ENCODE data around the gene RARRES2. TPM values are rescaled to one million over a fixed set of nuclear protein-coding genes. Genes with fewer than 3 reads are reported as not detected.
A peak's percentile ranks its signal among the peaks of the same experiment; 100 is the strongest.

Gene RARRES2
- total RNA-seq, 1 experiment from 2014 or later = not detected

- CTCF ChIA-PET = no interaction called here
These were observed 33.0 kb upstream of the RARRES2 start for GRCh38 chr7:150374472-150374871.

GRCh38 chr7:150374026-150374425 lies 32.6 kb upstream of the RARRES2 start:
- POLR2A ChIA-PET (ENCODE audit: unreplicated experiment) = no interaction called here
- Histone ChIP-seq H3K9me2 (ENCODE audit: insufficient read depth) (no peaks in the 10 kb centered on the region), H3K79me2 (ENCODE audit: low read depth) (peaks cover 53% of the 10 kb centered on the region), H3F3A (ENCODE audit: insufficient read depth, low read depth) (peaks cover 59% of the 10 kb centered on the region), H3K4me3 (no peak overlapping the region), H3K4me1 (replicated peaks; ENCODE audit: insufficient read depth) (peaks cover 31% of the 10 kb centered on the region), H3K9me3 (ENCODE audit: insufficient read depth, low read depth) (no peaks in the 10 kb centered on the region), H3K27ac (no peak overlapping the region), H3K4me2 (no peak overlapping the region), H3K27me3 (ENCODE audit: insufficient read depth, low read depth) (no peaks in the 10 kb centered on the region), H2AFZ (no peak overlapping the region), H4K20me1 (ENCODE audit: insufficient read depth) (peaks cover 34% of the 10 kb centered on the region), H3K36me3 (ENCODE audit: low read depth) (peaks cover 23% of the 10 kb centered on the region)
- CTCF ChIA-PET = no interaction called here
- TF ChIP-seq EZH2 (IDR thresholded peaks at IDR 0.05; ENCODE audit: low read depth) (no peak), CTCF (conservative IDR thresholded peaks at IDR 0.05) (no peak)
- intact Hi-C loops (cut with micrococcal nuclease; ENCODE audit: unreplicated experiment) = no loop called here
- DNase-seq = no peak
- BruUV-seq (replicated peaks) = no TSS peak

More at GRCh38 chr7:150374472-150374871, 33.0 kb upstream of the RARRES2 start:
- no peak for DNase-seq
- H3K27me3 ChIP-seq (ENCODE audit: insufficient read depth, low read depth) = no peaks in the 10 kb centered on the region
- peaks cover 31% of the 10 kb centered on the region for H3K4me1 ChIP-seq (replicated peaks; ENCODE audit: insufficient read depth)
- TF ChIP-seq EZH2 (IDR thresholded peaks at IDR 0.05; ENCODE audit: low read depth) = no peak
- no peak for TF ChIP-seq CTCF (conservative IDR thresholded peaks at IDR 0.05)
- BruUV-seq (replicated peaks) = no TSS peak
- no peak overlapping the region for H3K4me2 ChIP-seq
- no peak overlapping the region for H2AFZ ChIP-seq
- peaks cover 23% of the 10 kb centered on the region for H3K36me3 ChIP-seq (ENCODE audit: low read depth)
- H3F3A ChIP-seq (ENCODE audit: insufficient read depth, low read depth) = peaks cover 59% of the 10 kb centered on the region
- no peak overlapping the region for H3K4me3 ChIP-seq
- no peak overlapping the region for H3K27ac ChIP-seq
- H3K9me3 ChIP-seq (ENCODE audit: insufficient read depth, low read depth) = no peaks in the 10 kb centered on the region
- intact Hi-C loops (cut with micrococcal nuclease; ENCODE audit: unreplicated experiment) = no loop called here
- H3K9me2 ChIP-seq (ENCODE audit: insufficient read depth) = no peaks in the 10 kb centered on the region
- POLR2A ChIA-PET (ENCODE audit: unreplicated experiment) = no interaction called here
- peaks cover 49% of the 10 kb centered on the region for H3K79me2 ChIP-seq (ENCODE audit: low read depth)
- peaks cover 34% of the 10 kb centered on the region for H4K20me1 ChIP-seq (ENCODE audit: insufficient read depth)

GRCh38 chr7:150373049-150373801 lies 31.8 kb upstream of the RARRES2 start:
- no peak overlapping the region for H2AFZ ChIP-seq
- H3K27ac ChIP-seq = no peak overlapping the region
- intact Hi-C loops (cut with micrococcal nuclease; ENCODE audit: unreplicated experiment) = no loop called here
- no peaks in the 10 kb centered on the region for H3K9me3 ChIP-seq (ENCODE audit: insufficient read depth, low read depth)
- no peak overlapping the region for H3K4me3 ChIP-seq
- CTCF ChIA-PET = no interaction called here
- peak in 1 of 2 experiments; percentile 14 for DNase-seq
- H3K4me1 ChIP-seq (replicated peaks; ENCODE audit: insufficient read depth) = peaks cover 27% of the 10 kb centered on the region
- H3K4me2 ChIP-seq = no peak overlapping the region
- no peak for TF ChIP-seq CTCF (conservative IDR thresholded peaks at IDR 0.05)
- TF ChIP-seq EZH2 (IDR thresholded peaks at IDR 0.05; ENCODE audit: low read depth) = no peak
- no peaks in the 10 kb centered on the region for H3K27me3 ChIP-seq (ENCODE audit: insufficient read depth, low read depth)
- H3K79me2 ChIP-seq (ENCODE audit: low read depth) = peaks cover 55% of the 10 kb centered on the region
- H3K36me3 ChIP-seq (ENCODE audit: low read depth) = peaks cover 23% of the 10 kb centered on the region
- H4K20me1 ChIP-seq (ENCODE audit: insufficient read depth) = peaks cover 34% of the 10 kb centered on the region
- no peaks in the 10 kb centered on the region for H3K9me2 ChIP-seq (ENCODE audit: insufficient read depth)
- POLR2A ChIA-PET (ENCODE audit: unreplicated experiment) = no interaction called here
- peaks cover 56% of the 10 kb centered on the region for H3F3A ChIP-seq (ENCODE audit: insufficient read depth, low read depth)
- BruUV-seq (replicated peaks) = no TSS peak

All from PC-9 (cell line).